Kidney (tissue), 14 donors: ENCODE measurements around the gene EIF2B5. TPM values are rescaled to one million over a fixed set of nuclear protein-coding genes. Genes with fewer than 3 reads are reported as not detected.

Source experiments
- DNase-seq, 5 donors: peaks; one replicate each; pipeline ENCODE4 v3.0.0-alpha.2; 2013 to 2020
- FAIRE-seq: peaks from 2 replicates; lab custom pipeline; 2012; peaks lifted over from hg19 to GRCh38; lab: Jason Lieb, UNC
- H3K27ac ChIP-seq, 2 donors: one replicate each; pipeline ENCODE4 v1.7.0; 2013; ENCODE audit warnings: low read depth in 2 of 2, low read length in 2 of 2, inconsistent platforms in 1 of 2
- H3K27me3 ChIP-seq: one replicate; pipeline ENCODE4 v1.7.1; 2013; ENCODE audit warnings: low read length, inconsistent platforms; ENCODE audit not compliant: control insufficient read depth, insufficient read depth
- H3K36me3 ChIP-seq, 3 donors: one replicate each; pipeline versions ENCODE4 v1.7.0 to v1.7.1; 2013; ENCODE audit warnings: low read length in 3 of 3, control low read depth in 1 of 3, inconsistent platforms in 1 of 3; ENCODE audit not compliant: insufficient read depth in 3 of 3, control insufficient read depth in 2 of 3
- H3K4me1 ChIP-seq, 3 donors: one replicate each; pipeline versions ENCODE4 v1.7.0 to v1.7.1; 2013; ENCODE audit warnings: low read length in 3 of 3, inconsistent platforms in 1 of 3, low read depth in 1 of 3; ENCODE audit not compliant: control insufficient read depth in 2 of 3, insufficient read depth in 2 of 3
- H3K4me3 ChIP-seq, 3 donors: one replicate each; pipeline versions ENCODE4 v1.7.0 to v1.8.1; 2013; ENCODE audit warnings: low read length in 3 of 3, control low read depth in 1 of 3, inconsistent platforms in 1 of 3
- H3K9ac ChIP-seq, 3 donors: one replicate each; pipeline versions ENCODE4 v1.7.0 to v1.7.1; 2013; ENCODE audit warnings: low read length in 3 of 3, control low read depth in 1 of 3, inconsistent platforms in 1 of 3
- H3K9me3 ChIP-seq, 3 donors: one replicate each; pipeline versions ENCODE4 v1.7.0 to v1.7.1; 2013; ENCODE audit warnings: low read length in 3 of 3, control low read depth in 1 of 3, inconsistent platforms in 1 of 3; ENCODE audit not compliant: control insufficient read depth in 2 of 3, insufficient read depth in 1 of 3
- CTCF ChIP-seq: IDR thresholded peaks from 3 replicates; pipeline ENCODE4 v1.5.1; 2012; ENCODE audit warnings: mild to moderate bottlenecking, moderate library complexity, borderline replicate concordance; ENCODE audit not compliant: insufficient read depth; ENCODE audit errors: extremely low read depth
- intact Hi-C: fragments of 100-400 bp; cut with DNase I; formaldehyde crosslinking; loops from one replicate; pipeline ENCODE4 v1.11.1; 2022
- polyA plus RNA-seq: library from polyadenylated mRNA; stranded (reverse); fragments of 350-450 nt; fragmentation: Illumina TruSeq; extraction: RNeasy Lipid Tissue Mini Kit (QIAGEN cat#74804); gene quantifications from one replicate; pipeline ENCODE4 v1.2.3, GENCODE V29; 2014; ENCODE audit warnings: low read depth, low replicate concordance; ENCODE audit not compliant: insufficient read depth
- total RNA-seq: library from RNA; stranded (reverse); fragmentation: NEBNext Ultra II Directional; extraction: Animal tissue kit (Norgen Biotek cat#: 25700); gene quantifications from one replicate; pipeline ENCODE4 v1.2.1, GENCODE V29; 2021
- donor health status: control.
- donor health status: control.
- donor health status: control.
- donor health status: control.
- donor health status: control.
- donor health status: DM: yes; HTN: yes; CAD: no.
- donor health status: Normal renal cell carcinoma (clear cell type).

Gene EIF2B5
- total and polyA plus RNA-seq, 2 donors from 2014 or later, result 36.9 to 37.0 TPM

DNA sequence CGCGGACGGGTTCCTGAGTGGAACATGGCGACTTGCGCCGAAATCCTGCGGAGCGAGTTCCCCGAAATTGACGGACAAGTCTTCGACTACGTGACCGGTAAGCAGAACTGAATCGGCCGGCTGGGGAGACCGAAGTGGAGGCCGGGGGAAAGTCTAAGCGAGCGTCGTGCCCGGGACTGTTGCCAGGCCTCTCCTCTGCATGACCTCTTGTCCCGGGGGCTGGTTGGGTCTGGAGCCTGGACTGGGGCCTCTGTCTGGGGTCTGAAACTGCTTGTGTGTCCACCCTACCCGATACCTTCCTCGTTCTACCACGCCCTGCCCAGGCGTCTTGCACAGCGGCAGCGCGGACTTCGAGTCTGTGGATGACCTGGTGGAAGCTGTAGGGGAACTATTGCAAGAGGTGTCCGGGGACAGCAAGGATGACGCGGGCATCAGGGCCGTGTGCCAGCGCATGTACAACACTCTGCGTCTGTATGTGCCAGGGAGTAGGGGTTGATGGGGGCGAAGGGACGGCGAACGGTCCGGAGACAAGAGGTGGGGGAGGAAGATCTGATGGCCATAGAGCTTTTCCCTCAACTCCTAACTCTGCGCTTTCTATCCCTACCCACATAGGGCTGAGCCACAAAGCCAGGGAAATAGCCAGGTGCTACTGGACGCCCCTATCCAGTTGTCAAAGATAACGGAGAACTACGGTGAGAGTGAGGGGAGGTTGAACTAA, 51.2 kb downstream of the EIF2B5 start, which contains the start of gene ABCF3:
TSS of gene ABCF3 (plus strand) at position 16 of the 718 bp plus-strand sequence. CDS start at position 25, 9 bp downstream.
- Histone ChIP-seq H3K36me3 (peaks cover 12 to 63% (median 50%) of the 10 kb centered on the region in 3 donors), H3K4me1 (peaks cover 0 to 13% (median 3%) of the 10 kb centered on the region in 3 donors), H3K9ac (peak within 1 kb of the TSS; percentile 87 to 93 (median 88)), H3K27ac (peak within 1 kb of the TSS; percentile 64 to 81), H3K4me3 (peak within 1 kb of the TSS; percentile 93 to 98 (median 95)), H3K9me3 (no peaks in the 10 kb centered on the region), H3K27me3 (no peaks in the 10 kb centered on the region)
- intact Hi-C loops, result no loop called here
- FAIRE-seq, result no peak
- peak in 1 of 5 donors; percentile 83 for DNase-seq
- no peak for TF ChIP-seq CTCF

DNA sequence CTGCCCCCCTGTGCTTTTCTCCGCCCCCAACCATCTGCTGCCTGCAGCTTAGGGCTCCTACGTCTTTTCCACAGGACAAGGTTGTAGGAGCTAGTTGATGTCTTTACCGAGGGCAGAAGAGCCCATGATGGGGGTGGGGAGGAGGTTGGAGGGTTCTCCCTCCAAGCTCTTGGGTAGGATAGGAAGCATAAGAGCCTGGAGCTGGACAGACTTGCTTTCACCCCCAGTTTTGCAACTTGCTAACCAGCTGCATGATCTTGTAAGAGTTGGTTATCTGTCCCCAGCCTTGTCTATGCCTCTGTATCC, 51.7 kb downstream of the EIF2B5 start:
- Histone ChIP-seq H3K4me3 (peak overlapping the region; percentile 93 to 98 (median 95)), H3K4me1 (peaks cover 0 to 13% (median 3%) of the 10 kb centered on the region in 3 donors), H3K27me3 (no peaks in the 10 kb centered on the region), H3K9ac (peak overlapping the region; percentile 87 to 93 (median 88)), H3K36me3 (peaks cover 7 to 60% (median 46%) of the 10 kb centered on the region in 3 donors), H3K9me3 (no peaks in the 10 kb centered on the region), H3K27ac (no peak overlapping the region)
- intact Hi-C loops, result no loop called here
- no peak for TF ChIP-seq CTCF
- no peak for DNase-seq
- no peak for FAIRE-seq

- no peak overlapping the region for H3K27ac ChIP-seq
- FAIRE-seq (no peak), DNase-seq (no peak)
- H3K27me3 ChIP-seq, result no peaks in the 10 kb centered on the region
- intact Hi-C loops, result no loop called here
- no peak for TF ChIP-seq CTCF
- peaks cover 0 to 13% (median 3%) of the 10 kb centered on the region in 3 donors for H3K4me1 ChIP-seq
- peaks cover 8 to 60% (median 46%) of the 10 kb centered on the region in 3 donors for H3K36me3 ChIP-seq
- H3K4me3 ChIP-seq, result no peak overlapping the region
- H3K9ac ChIP-seq, result no peak overlapping the region
- H3K9me3 ChIP-seq, result no peaks in the 10 kb centered on the region
These were observed 52.9 kb downstream of the EIF2B5 start for GRCh38 chr3:184188080-184188479.
